ENCODE data around the gene GOLGA7B. TPM values are rescaled to one million over a fixed set of nuclear protein-coding genes. Genes with fewer than 3 reads are reported as not detected.

GOLGA7B gene
- polyA plus RNA-seq, 1 of the 3 experiments (the other 2 are of a cell fraction): 0.03 TPM

DNA sequence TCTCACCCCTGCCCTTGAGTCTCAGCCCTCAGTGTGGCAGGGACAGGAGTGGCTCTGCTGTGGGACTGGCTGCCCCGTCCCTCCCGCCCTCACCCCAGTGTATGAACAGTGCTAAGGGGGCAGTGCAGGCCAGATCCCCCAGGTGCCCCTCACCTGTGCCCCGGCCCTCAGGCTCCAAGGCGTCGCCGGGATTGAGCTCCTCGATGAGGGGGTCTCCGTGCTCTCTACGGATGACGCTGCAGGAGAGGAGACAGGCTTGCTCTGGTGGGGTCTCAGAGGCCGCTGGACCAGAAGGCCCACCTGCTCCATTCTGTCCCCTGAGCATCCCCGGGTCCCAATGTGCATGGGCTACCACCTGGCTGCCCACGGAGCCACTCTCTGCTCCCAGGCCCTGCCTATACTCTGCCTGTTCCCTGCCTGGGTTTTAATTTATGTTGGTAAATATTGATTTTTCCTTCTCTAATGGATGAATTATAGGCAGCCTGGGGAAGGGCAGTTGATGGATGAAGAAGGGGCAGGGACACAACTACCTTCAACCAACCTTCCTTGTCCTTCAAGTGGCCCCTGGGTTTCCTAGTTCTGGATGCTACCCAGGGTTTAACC is 47.2 kb downstream of the GOLGA7B start (continued):
- TF ChIP-seq, protein P1, sequence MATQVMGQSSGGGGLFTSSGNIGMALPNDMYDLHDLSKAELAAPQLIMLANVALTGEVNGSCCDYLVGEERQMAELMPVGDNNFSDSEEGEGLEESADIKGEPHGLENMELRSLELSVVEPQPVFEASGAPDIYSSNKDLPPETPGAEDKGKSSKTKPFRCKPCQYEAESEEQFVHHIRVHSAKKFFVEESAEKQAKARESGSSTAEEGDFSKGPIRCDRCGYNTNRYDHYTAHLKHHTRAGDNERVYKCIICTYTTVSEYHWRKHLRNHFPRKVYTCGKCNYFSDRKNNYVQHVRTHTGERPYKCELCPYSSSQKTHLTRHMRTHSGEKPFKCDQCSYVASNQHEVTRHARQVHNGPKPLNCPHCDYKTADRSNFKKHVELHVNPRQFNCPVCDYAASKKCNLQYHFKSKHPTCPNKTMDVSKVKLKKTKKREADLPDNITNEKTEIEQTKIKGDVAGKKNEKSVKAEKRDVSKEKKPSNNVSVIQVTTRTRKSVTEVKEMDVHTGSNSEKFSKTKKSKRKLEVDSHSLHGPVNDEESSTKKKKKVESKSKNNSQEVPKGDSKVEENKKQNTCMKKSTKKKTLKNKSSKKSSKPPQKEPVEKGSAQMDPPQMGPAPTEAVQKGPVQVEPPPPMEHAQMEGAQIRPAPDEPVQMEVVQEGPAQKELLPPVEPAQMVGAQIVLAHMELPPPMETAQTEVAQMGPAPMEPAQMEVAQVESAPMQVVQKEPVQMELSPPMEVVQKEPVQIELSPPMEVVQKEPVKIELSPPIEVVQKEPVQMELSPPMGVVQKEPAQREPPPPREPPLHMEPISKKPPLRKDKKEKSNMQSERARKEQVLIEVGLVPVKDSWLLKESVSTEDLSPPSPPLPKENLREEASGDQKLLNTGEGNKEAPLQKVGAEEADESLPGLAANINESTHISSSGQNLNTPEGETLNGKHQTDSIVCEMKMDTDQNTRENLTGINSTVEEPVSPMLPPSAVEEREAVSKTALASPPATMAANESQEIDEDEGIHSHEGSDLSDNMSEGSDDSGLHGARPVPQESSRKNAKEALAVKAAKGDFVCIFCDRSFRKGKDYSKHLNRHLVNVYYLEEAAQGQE (IDR thresholded peaks at IDR 0.05; ENCODE audit: low read depth, low read length): no peak
- TF ChIP-seq CHD2 (IDR thresholded peaks at IDR 0.05; ENCODE audit: low read length, partially characterized antibody) (no peak), SIN3A (IDR thresholded peaks at IDR 0.05; ENCODE audit: borderline replicate concordance, low read depth, low read length) (no peak), YY1 (IDR thresholded peaks at IDR 0.05; ENCODE audit: low read depth) (no peak), RAD21 (IDR thresholded peaks at IDR 0.05; ENCODE audit: low read length) (no peak), ELF1 (IDR thresholded peaks at IDR 0.05) (no peak)
- TF ChIP-seq, protein P2, sequence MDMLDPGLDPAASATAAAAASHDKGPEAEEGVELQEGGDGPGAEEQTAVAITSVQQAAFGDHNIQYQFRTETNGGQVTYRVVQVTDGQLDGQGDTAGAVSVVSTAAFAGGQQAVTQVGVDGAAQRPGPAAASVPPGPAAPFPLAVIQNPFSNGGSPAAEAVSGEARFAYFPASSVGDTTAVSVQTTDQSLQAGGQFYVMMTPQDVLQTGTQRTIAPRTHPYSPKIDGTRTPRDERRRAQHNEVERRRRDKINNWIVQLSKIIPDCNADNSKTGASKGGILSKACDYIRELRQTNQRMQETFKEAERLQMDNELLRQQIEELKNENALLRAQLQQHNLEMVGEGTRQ (IDR thresholded peaks at IDR 0.05; ENCODE audit: borderline replicate concordance, low read depth, low read length): no peak

DNA sequence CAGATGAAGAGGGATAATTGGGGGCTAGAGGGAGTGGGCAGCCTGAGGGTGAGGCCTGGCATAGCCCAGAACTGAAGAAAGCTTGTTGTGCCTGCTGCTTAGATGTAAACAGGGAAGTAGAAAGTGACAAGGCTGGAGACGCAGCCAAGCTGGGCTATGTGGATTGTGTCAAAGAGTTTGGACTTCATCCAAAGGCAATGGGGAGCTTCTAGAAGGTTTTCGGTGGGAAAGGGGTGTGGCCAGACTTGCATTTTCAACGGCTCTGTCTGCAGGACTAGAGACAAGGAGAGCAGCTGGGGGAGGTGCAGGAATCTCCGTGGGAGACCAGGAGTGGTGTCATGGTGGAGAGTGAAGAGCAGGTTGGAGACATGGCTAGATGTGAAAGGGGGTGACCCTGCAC is 48.8 kb downstream of the GOLGA7B start:
- POLR2A ChIA-PET: interaction anchor here (0.5 kb wide), 1 partner anchor 51 kb away, joined by 3 read pairs; no protein-coding TSS in a partner anchor
- H4K20me1 ChIP-seq (ENCODE audit: insufficient read depth): no peaks in the 10 kb centered on the region
- H3F3A ChIP-seq (replicated peaks; ENCODE audit: insufficient read depth): no peaks in the 10 kb centered on the region
- H3K9me3 ChIP-seq: no peaks in the 10 kb centered on the region
- H3K4me1 ChIP-seq (ENCODE audit: control insufficient read depth in 1 of 2, insufficient read depth in 2 of 2, low read depth in 1 of 2, low read length in 1 of 2): peaks cover 0 to 5% of the 10 kb centered on the region in 2 experiments; a peak in 1 of 4 replicates
- H2AFZ ChIP-seq (ENCODE audit: low read depth): no peak overlapping the region
- CTCF ChIA-PET: interaction anchor here (0.9 to 2.8 kb wide), 7 partner anchors 11 to 411 kb away, joined by 3 to 16 read pairs (median 5); no protein-coding TSS in a partner anchor
- H3K9me2 ChIP-seq: no peaks in the 10 kb centered on the region
- H3K9ac ChIP-seq: no peak overlapping the region
- TF ChIP-seq RXRA (IDR thresholded peaks at IDR 0.05; ENCODE audit: borderline replicate concordance, low read depth) (no peak), RFX5 (IDR thresholded peaks at IDR 0.05; ENCODE audit: low read length) (no peak), TEAD4 (IDR thresholded peaks at IDR 0.05; ENCODE audit: borderline replicate concordance, insufficient read depth) (no peak), GABPA (IDR thresholded peaks at IDR 0.05; ENCODE audit: low read depth) (no peak), CHD2 (IDR thresholded peaks at IDR 0.05; ENCODE audit: low read length, partially characterized antibody) (no peak), FOXJ3 (CRISPR knock-in tag; IDR thresholded peaks at IDR 0.05) (no peak), MXI1 (IDR thresholded peaks at IDR 0.05; ENCODE audit: low read depth, low read length) (no peak), SMC3 (IDR thresholded peaks at IDR 0.05; ENCODE audit: low read depth, low read length) (no peak), FOXM1 (IDR thresholded peaks at IDR 0.05; ENCODE audit: low read depth) (no peak), TCF12 (IDR thresholded peaks at IDR 0.05) (no peak), YY1 (IDR thresholded peaks at IDR 0.05; ENCODE audit: low read depth) (no peak), MEF2A (IDR thresholded peaks at IDR 0.05; ENCODE audit: borderline replicate concordance, low read depth) (no peak), POLR2AphosphoS5 (IDR thresholded peaks at IDR 0.05; ENCODE audit: low read depth, low read length) (no peak), RAD21 (IDR thresholded peaks at IDR 0.05; ENCODE audit: low read length) (no peak), ELF1 (IDR thresholded peaks at IDR 0.05) (no peak), NFIC (IDR thresholded peaks at IDR 0.05; ENCODE audit: borderline replicate concordance) (no peak)
- TF ChIP-seq, protein P3, sequence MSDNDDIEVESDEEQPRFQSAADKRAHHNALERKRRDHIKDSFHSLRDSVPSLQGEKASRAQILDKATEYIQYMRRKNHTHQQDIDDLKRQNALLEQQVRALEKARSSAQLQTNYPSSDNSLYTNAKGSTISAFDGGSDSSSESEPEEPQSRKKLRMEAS (IDR thresholded peaks at IDR 0.05; ENCODE audit: low read depth): no peak
- TF ChIP-seq, protein P4, sequence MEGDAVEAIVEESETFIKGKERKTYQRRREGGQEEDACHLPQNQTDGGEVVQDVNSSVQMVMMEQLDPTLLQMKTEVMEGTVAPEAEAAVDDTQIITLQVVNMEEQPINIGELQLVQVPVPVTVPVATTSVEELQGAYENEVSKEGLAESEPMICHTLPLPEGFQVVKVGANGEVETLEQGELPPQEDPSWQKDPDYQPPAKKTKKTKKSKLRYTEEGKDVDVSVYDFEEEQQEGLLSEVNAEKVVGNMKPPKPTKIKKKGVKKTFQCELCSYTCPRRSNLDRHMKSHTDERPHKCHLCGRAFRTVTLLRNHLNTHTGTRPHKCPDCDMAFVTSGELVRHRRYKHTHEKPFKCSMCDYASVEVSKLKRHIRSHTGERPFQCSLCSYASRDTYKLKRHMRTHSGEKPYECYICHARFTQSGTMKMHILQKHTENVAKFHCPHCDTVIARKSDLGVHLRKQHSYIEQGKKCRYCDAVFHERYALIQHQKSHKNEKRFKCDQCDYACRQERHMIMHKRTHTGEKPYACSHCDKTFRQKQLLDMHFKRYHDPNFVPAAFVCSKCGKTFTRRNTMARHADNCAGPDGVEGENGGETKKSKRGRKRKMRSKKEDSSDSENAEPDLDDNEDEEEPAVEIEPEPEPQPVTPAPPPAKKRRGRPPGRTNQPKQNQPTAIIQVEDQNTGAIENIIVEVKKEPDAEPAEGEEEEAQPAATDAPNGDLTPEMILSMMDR (IDR thresholded peaks at IDR 0.05): no peak
- TF ChIP-seq, protein P5, sequence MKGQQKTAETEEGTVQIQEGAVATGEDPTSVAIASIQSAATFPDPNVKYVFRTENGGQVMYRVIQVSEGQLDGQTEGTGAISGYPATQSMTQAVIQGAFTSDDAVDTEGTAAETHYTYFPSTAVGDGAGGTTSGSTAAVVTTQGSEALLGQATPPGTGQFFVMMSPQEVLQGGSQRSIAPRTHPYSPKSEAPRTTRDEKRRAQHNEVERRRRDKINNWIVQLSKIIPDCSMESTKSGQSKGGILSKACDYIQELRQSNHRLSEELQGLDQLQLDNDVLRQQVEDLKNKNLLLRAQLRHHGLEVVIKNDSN (IDR thresholded peaks at IDR 0.05; ENCODE audit: borderline replicate concordance, low read depth): no peak
- TF ChIP-seq, protein P2 (IDR thresholded peaks at IDR 0.05; ENCODE audit: borderline replicate concordance, low read depth, low read length): no peak
- H3K36me3 ChIP-seq (replicated peaks in 1 of 2; ENCODE audit: control insufficient read depth in 1 of 2, insufficient read depth in 2 of 2, low read length in 1 of 2): no peaks in the 10 kb centered on the region
- no peak overlapping the region for H3K4me2 ChIP-seq
- no peaks in the 10 kb centered on the region for H3K79me2 ChIP-seq (ENCODE audit: insufficient read depth)
- WGBS (ENCODE audit: low lambda C conversion rate): 51% methylated on average over 4 of the region's 4 CpGs
- no peak for DNase-seq
- no peak overlapping the region for H3K4me3 ChIP-seq (ENCODE audit: low read depth in 2 of 2, low read length in 1 of 2)
- H3K27me3 ChIP-seq (ENCODE audit: insufficient read depth): peaks cover 15% of the 10 kb centered on the region; the same call in 1 of the 2 replicates
- no peak overlapping the region for H3K27ac ChIP-seq (ENCODE audit: low read depth in 2 of 2, low read length in 1 of 2)

Data from SK-N-SH (cell line).